CD14-positive monocyte (primary cell): ENCODE data around the gene SLC9A9. TPM values are rescaled to one million over a fixed set of nuclear protein-coding genes. Genes with fewer than 3 reads are reported as not detected.

Source experiments
- DNase-seq, 3 donors: peaks; one replicate each; pipeline ENCODE4 v3.0.0-alpha.2; 2011 to 2022
- H2AFZ ChIP-seq: 2 replicates; pipeline ENCODE4 v1.6.0; 2012; ENCODE audit warnings: mild to moderate bottlenecking, low read depth, low read length, inconsistent platforms; ENCODE audit not compliant: insufficient read depth, poor library complexity, severe bottlenecking
- H3K27ac ChIP-seq, 2 donors: 1 replicate in 1 of 2; 2 replicates in 1 of 2; pipeline ENCODE4 v1.5.1; 2012 to 2013; ENCODE audit warnings: low read length in 2 of 2, control low read depth in 1 of 2, inconsistent platforms in 1 of 2, low read depth in 1 of 2, mild to moderate bottlenecking in 1 of 2
- H3K27me3 ChIP-seq, 2 donors: one replicate each; pipeline versions ENCODE4 v1.6.0 to v1.6.1; 2011 to 2013; ENCODE audit warnings: low read length in 2 of 2; ENCODE audit not compliant: control insufficient read depth in 2 of 2, insufficient read depth in 2 of 2
- H3K36me3 ChIP-seq, 2 donors: replicated peaks in 1 of 2; 1 replicate in 1 of 2; 2 replicates in 1 of 2; pipeline versions ENCODE4 v1.5.1 to v1.6.1; 2012 to 2013; ENCODE audit warnings: low read length in 2 of 2, control low read depth in 1 of 2, inconsistent platforms in 1 of 2, mild to moderate bottlenecking in 1 of 2; ENCODE audit not compliant: insufficient read depth in 2 of 2, control insufficient read depth in 1 of 2
- H3K4me1 ChIP-seq, 2 donors: 1 replicate in 1 of 2; 2 replicates in 1 of 2; pipeline versions ENCODE4 v1.5.1 to v1.6.1; 2012 to 2013; ENCODE audit warnings: low read length in 2 of 2, control low read depth in 1 of 2, inconsistent platforms in 1 of 2, mild to moderate bottlenecking in 1 of 2, moderate library complexity in 1 of 2; ENCODE audit not compliant: insufficient read depth in 2 of 2, control insufficient read depth in 1 of 2
- H3K4me2 ChIP-seq: replicated peaks from 2 replicates; pipeline ENCODE3; 2012; ENCODE audit warnings: low read length, moderate library complexity, mild to moderate bottlenecking; ENCODE audit not compliant: poor library complexity, severe bottlenecking; ENCODE audit errors: extremely low read depth
- H3K4me3 ChIP-seq, 3 experiments: fragments of 200-600 bp in 1 of 3; sonication (generic) in 1 of 3; replicated peaks in 1 of 3; 1 replicate in 2 of 3; 2 replicates in 1 of 3; pipeline ENCODE4 v1.5.1; 2011 to 2013; ENCODE audit warnings: low read length in 3 of 3, mild to moderate bottlenecking in 3 of 3, control low read depth in 2 of 3, low read depth in 2 of 3, inconsistent platforms in 1 of 3, moderate library complexity in 1 of 3
- H3K79me2 ChIP-seq: 2 replicates; pipeline ENCODE4 v1.6.0; 2012; ENCODE audit warnings: mild to moderate bottlenecking, control low read depth, inconsistent platforms, low read length, moderate library complexity; ENCODE audit not compliant: insufficient read depth
- H3K9ac ChIP-seq: 2 replicates; pipeline ENCODE4 v1.6.0; 2017; ENCODE audit warnings: low read length, mild to moderate bottlenecking; ENCODE audit not compliant: insufficient read depth, poor library complexity, severe bottlenecking
- H3K9me3 ChIP-seq, 2 donors: replicated peaks in 1 of 2; 1 replicate in 1 of 2; 2 replicates in 1 of 2; pipeline versions ENCODE4 v1.5.1 to v1.6.1; 2012 to 2013; ENCODE audit warnings: low read length in 2 of 2, control low read depth in 1 of 2; ENCODE audit not compliant: control insufficient read depth in 1 of 2, insufficient read depth in 1 of 2
- H4K20me1 ChIP-seq: 2 replicates; pipeline ENCODE4 v1.6.0; 2012; ENCODE audit warnings: mild to moderate bottlenecking, low read length, control low read depth, moderate library complexity; ENCODE audit not compliant: insufficient read depth
- H3K27ac Mint-ChIP-seq, 7 donors: one replicate each; pipeline ENCODE4 v1.8.0; 2020; ENCODE audit warnings: mild to moderate bottlenecking in 7 of 7, mixed read lengths in 7 of 7, moderate library complexity in 6 of 7, inconsistent platforms in 2 of 7
- H3K27me3 Mint-ChIP-seq, 3 donors: one replicate each; pipeline ENCODE4 v1.8.0; 2021 to 2022; ENCODE audit warnings: low read depth in 3 of 3, mild to moderate bottlenecking in 3 of 3, mixed read lengths in 3 of 3, moderate library complexity in 3 of 3, inconsistent platforms in 1 of 3
- H3K36me3 Mint-ChIP-seq, 2 donors: one replicate each; pipeline ENCODE4 v1.8.0; 2020; ENCODE audit warnings: mixed read lengths in 2 of 2, inconsistent platforms in 1 of 2, mild to moderate bottlenecking in 1 of 2
- H3K4me1 Mint-ChIP-seq: one replicate; pipeline ENCODE4 v1.8.0; 2020; ENCODE audit warnings: mild to moderate bottlenecking, mixed read lengths
- H3K4me3 Mint-ChIP-seq, 2 donors: one replicate each; pipeline ENCODE4 v1.8.0; 2020; ENCODE audit warnings: mild to moderate bottlenecking in 2 of 2, mixed read lengths in 2 of 2, moderate library complexity in 1 of 2
- H3K9me3 Mint-ChIP-seq, 7 donors: one replicate each; pipeline ENCODE4 v1.8.0; 2020 to 2022; ENCODE audit warnings: mixed read lengths in 7 of 7, mild to moderate bottlenecking in 6 of 7, moderate library complexity in 6 of 7, inconsistent platforms in 2 of 7
- WGBS: methylation state at CpG from one replicate; pipeline ENCODE4 v1.1.5; 2013; ENCODE audit warnings: missing lambda C conversion rate; ENCODE audit not compliant: insufficient coverage; 5-methylcytosine and 5-hydroxymethylcytosine counted together
- intact Hi-C, 2 donors: fragments of 100-400 bp; cut with micrococcal nuclease; formaldehyde crosslinking; loops; one replicate each; pipeline versions ENCODE4 v1.15.0 to v1.15.1; 2023
- polyA plus RNA-seq, 3 donors: library from polyadenylated mRNA; depleted of rRNA in 1 of 3; unstranded in 2 of 3; stranded (reverse) in 1 of 3; fragments of 300-500 nt in 2 of 3; fragments of >200 nt in 1 of 3; fragmentation: Illumina TruSeq in 2 of 3; gene quantifications; 1 replicate in 2 of 3; 2 replicates in 1 of 3; pipeline ENCODE4 v1.2.3, GENCODE V29; 2012 to 2021
- TF ChIP-seq, protein P1 (sequence below): fragments of 200-600 bp; IDR thresholded peaks from one replicate; pipeline ENCODE4 v1.8.0; 2022; ENCODE audit warnings: antibody characterized with exemption, mild to moderate bottlenecking

The SLC9A9 gene
- polyA plus RNA-seq, 3 donors, result 14.1 to 32.8 (median 27.0) TPM

DNA sequence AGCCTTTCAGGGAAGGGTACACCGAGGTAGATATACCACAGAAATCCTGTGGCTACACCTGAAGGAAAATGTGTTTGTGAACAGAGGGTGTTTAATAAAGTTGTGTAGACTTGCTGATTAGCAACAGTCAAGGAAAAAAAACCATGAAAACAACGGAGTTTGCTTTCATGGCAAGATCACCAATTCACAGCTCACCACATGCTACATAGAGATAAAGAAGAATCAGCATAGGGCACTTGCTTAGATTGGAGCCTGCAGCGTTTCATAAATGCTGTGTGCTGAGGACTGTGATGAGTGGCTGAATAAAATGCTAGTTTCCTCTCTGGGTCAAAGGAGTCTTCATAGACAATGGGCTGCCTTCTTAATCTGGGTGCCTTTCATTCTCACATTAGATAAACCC lies 257.6 kb downstream of the SLC9A9 start:
- WGBS, result no CpG with 5 or more reads among the region's 3 CpGs
- no peaks in the 10 kb centered on the region for H3K9me3 ChIP-seq
- Mint-ChIP-seq H3K27me3 (peaks cover 0 to 4% (median 1%) of the 10 kb centered on the region in 3 donors), H3K4me1 (peaks cover 21% of the 10 kb centered on the region), H3K36me3 (peaks cover 15 to 28% of the 10 kb centered on the region in 2 donors), H3K9me3 (peaks cover 0 to 3% (median 0%) of the 10 kb centered on the region in 7 donors), H3K4me3 (no peak overlapping the region), H3K27ac (peak overlapping the region in 1 of 7 donors; percentile 21)
- H3K4me1 ChIP-seq, result peaks cover 19 to 22% of the 10 kb centered on the region in 2 donors
- no peak overlapping the region for H3K27ac ChIP-seq
- no peak for DNase-seq
- intact Hi-C loops, result no loop called here
- no peak overlapping the region for H3K9ac ChIP-seq
- H4K20me1 ChIP-seq, result no peaks in the 10 kb centered on the region
- H3K36me3 ChIP-seq, result no peaks in the 10 kb centered on the region
- no peak overlapping the region for H2AFZ ChIP-seq
- H3K4me3 ChIP-seq, result no peak overlapping the region
- TF ChIP-seq, protein P1, sequence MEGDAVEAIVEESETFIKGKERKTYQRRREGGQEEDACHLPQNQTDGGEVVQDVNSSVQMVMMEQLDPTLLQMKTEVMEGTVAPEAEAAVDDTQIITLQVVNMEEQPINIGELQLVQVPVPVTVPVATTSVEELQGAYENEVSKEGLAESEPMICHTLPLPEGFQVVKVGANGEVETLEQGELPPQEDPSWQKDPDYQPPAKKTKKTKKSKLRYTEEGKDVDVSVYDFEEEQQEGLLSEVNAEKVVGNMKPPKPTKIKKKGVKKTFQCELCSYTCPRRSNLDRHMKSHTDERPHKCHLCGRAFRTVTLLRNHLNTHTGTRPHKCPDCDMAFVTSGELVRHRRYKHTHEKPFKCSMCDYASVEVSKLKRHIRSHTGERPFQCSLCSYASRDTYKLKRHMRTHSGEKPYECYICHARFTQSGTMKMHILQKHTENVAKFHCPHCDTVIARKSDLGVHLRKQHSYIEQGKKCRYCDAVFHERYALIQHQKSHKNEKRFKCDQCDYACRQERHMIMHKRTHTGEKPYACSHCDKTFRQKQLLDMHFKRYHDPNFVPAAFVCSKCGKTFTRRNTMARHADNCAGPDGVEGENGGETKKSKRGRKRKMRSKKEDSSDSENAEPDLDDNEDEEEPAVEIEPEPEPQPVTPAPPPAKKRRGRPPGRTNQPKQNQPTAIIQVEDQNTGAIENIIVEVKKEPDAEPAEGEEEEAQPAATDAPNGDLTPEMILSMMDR, result no peak
- H3K79me2 ChIP-seq, result no peaks in the 10 kb centered on the region
- no peak overlapping the region for H3K4me2 ChIP-seq
- H3K27me3 ChIP-seq, result no peaks in the 10 kb centered on the region

GRCh38 chr3:143586576-143586975 lies 261.7 kb downstream of the SLC9A9 start:
- peak overlapping the region in 1 of 2 donors; percentile 80 for H3K27ac ChIP-seq
- H3K9ac ChIP-seq, result peak overlapping the region; percentile 17
- Mint-ChIP-seq H3K4me3 (peak overlapping the region in 1 of 2 donors; percentile 21), H3K27ac (peak overlapping the region in 6 of 7 donors; percentile 65 to 87 (median 80)), H3K27me3 (peaks cover 0 to 5% (median 2%) of the 10 kb centered on the region in 3 donors), H3K36me3 (peaks cover 30 to 32% of the 10 kb centered on the region in 2 donors), H3K9me3 (peaks cover 0 to 4% (median 2%) of the 10 kb centered on the region in 7 donors), H3K4me1 (peaks cover 22% of the 10 kb centered on the region)
- H3K9me3 ChIP-seq, result no peaks in the 10 kb centered on the region
- no peaks in the 10 kb centered on the region for H3K79me2 ChIP-seq
- H4K20me1 ChIP-seq, result no peaks in the 10 kb centered on the region
- intact Hi-C loops, result no loop called here
- H3K4me2 ChIP-seq, result peak overlapping the region; percentile 63
- DNase-seq, result no peak
- no peaks in the 10 kb centered on the region for H3K27me3 ChIP-seq
- peak overlapping the region in 1 of 3 experiments; percentile 27 for H3K4me3 ChIP-seq
- peaks cover 0 to 5% of the 10 kb centered on the region in 2 donors for H3K36me3 ChIP-seq
- H3K4me1 ChIP-seq, result peaks cover 18 to 19% of the 10 kb centered on the region in 2 donors
- WGBS, result 90% methylated on average over 2 of the region's 2 CpGs
- no peak overlapping the region for H2AFZ ChIP-seq
- TF ChIP-seq, protein P1, result no peak
